Measurements from ENCODE around the gene PCLO. TPM values are rescaled to one million over a fixed set of nuclear protein-coding genes. Genes with fewer than 3 reads are reported as not detected.

Gene PCLO
- total RNA-seq, 2 donors from 2014 or later = 0.78 to 0.95 TPM

GRCh38 chr7:83077328-83077727 lies 85.4 kb downstream of the PCLO start:
- H3K4me3 ChIP-seq = no peak overlapping the region
- H3K4me1 ChIP-seq (ENCODE audit: control insufficient read depth in 1 of 2, low read depth in 2 of 2) = peaks cover 10% of the 10 kb centered on the region in 2 donors
- ATAC-seq (ENCODE audit: insufficient number of reproducible peaks, low FRiP score, low read depth) (no peak), DNase-seq (ENCODE audit: low spot score) (no peak)
- H3K36me3 ChIP-seq = no peaks in the 10 kb centered on the region
- no peak for TF ChIP-seq CTCF (IDR thresholded peaks at IDR 0.05)
- no peaks in the 10 kb centered on the region for H3K9me3 ChIP-seq
- no peak overlapping the region for H3K27ac ChIP-seq
- H3K27me3 ChIP-seq (replicated peaks; ENCODE audit: insufficient read depth) = no peaks in the 10 kb centered on the region

GRCh38 chr7:83072576-83073517 lies 89.8 kb downstream of the PCLO start:
- no peak overlapping the region for H3K4me3 ChIP-seq
- ATAC-seq (ENCODE audit: insufficient number of reproducible peaks, low FRiP score, low read depth) (no peak), DNase-seq (ENCODE audit: low spot score) (no peak)
- H3K36me3 ChIP-seq = no peaks in the 10 kb centered on the region
- no peak overlapping the region for H3K27ac ChIP-seq
- peaks cover 2% of the 10 kb centered on the region in 2 donors for H3K4me1 ChIP-seq (ENCODE audit: control insufficient read depth in 1 of 2, low read depth in 2 of 2)
- no peak for TF ChIP-seq CTCF (IDR thresholded peaks at IDR 0.05)
- H3K27me3 ChIP-seq (replicated peaks; ENCODE audit: insufficient read depth) = no peaks in the 10 kb centered on the region
- no peaks in the 10 kb centered on the region for H3K9me3 ChIP-seq

GRCh38 chr7:83065714-83066113 lies 97.0 kb downstream of the PCLO start:
- no peaks in the 10 kb centered on the region for H3K9me3 ChIP-seq
- ATAC-seq (ENCODE audit: insufficient number of reproducible peaks, low FRiP score, low read depth) (no peak), DNase-seq (ENCODE audit: low spot score) (no peak)
- H3K36me3 ChIP-seq = no peaks in the 10 kb centered on the region
- H3K4me1 ChIP-seq (ENCODE audit: control insufficient read depth in 1 of 2, low read depth in 2 of 2) = no peaks in the 10 kb centered on the region
- TF ChIP-seq CTCF (IDR thresholded peaks at IDR 0.05) = no peak
- no peak overlapping the region for H3K4me3 ChIP-seq
- no peak overlapping the region for H3K27ac ChIP-seq
- H3K27me3 ChIP-seq (replicated peaks; ENCODE audit: insufficient read depth) = no peaks in the 10 kb centered on the region

- H3K36me3 ChIP-seq = no peaks in the 10 kb centered on the region
- no peaks in the 10 kb centered on the region for H3K9me3 ChIP-seq
- no peak for DNase-seq (ENCODE audit: low spot score)
- H3K4me3 ChIP-seq = no peak overlapping the region
- no peaks in the 10 kb centered on the region for H3K4me1 ChIP-seq (ENCODE audit: control insufficient read depth in 1 of 2, low read depth in 2 of 2)
- H3K27me3 ChIP-seq (replicated peaks; ENCODE audit: insufficient read depth) = no peaks in the 10 kb centered on the region
- no peak overlapping the region for H3K27ac ChIP-seq
- TF ChIP-seq CTCF (IDR thresholded peaks at IDR 0.05) = no peak
- ATAC-seq (ENCODE audit: insufficient number of reproducible peaks, low FRiP score, low read depth) = no peak
Measured at GRCh38 chr7:83060218-83060617, 102.5 kb downstream of the PCLO start.

GRCh38 chr7:83058667-83059066 lies 104.0 kb downstream of the PCLO start:
- H3K27me3 ChIP-seq (replicated peaks; ENCODE audit: insufficient read depth) = no peaks in the 10 kb centered on the region
- H3K4me3 ChIP-seq = no peak overlapping the region
- no peaks in the 10 kb centered on the region for H3K9me3 ChIP-seq
- TF ChIP-seq CTCF (IDR thresholded peaks at IDR 0.05) = no peak
- ATAC-seq (ENCODE audit: insufficient number of reproducible peaks, low FRiP score, low read depth) (no peak), DNase-seq (ENCODE audit: low spot score) (no peak)
- no peak overlapping the region for H3K27ac ChIP-seq
- no peaks in the 10 kb centered on the region for H3K4me1 ChIP-seq (ENCODE audit: control insufficient read depth in 1 of 2, low read depth in 2 of 2)
- no peaks in the 10 kb centered on the region for H3K36me3 ChIP-seq

All from thoracic aorta (tissue), 2 donors.